KMS-11 (cell line): ENCODE measurements around the gene HK3.

Experiments used
- H2AFZ ChIP-seq: fragments of 200-600 bp; sonication (generic); 2 replicates; pipeline ENCODE4 v1.6.1; 2016; ENCODE audit warnings: antibody characterized with exemption, mixed run types, low read depth
- H3K27ac ChIP-seq: fragments of 200-600 bp; sonication (generic); 2 replicates; pipeline ENCODE4 v1.6.1; 2016; ENCODE audit warnings: mild to moderate bottlenecking, mixed run types
- H3K27me3 ChIP-seq: fragments of 200-600 bp; sonication (generic); 2 replicates; pipeline ENCODE4 v1.6.1; 2017; ENCODE audit warnings: mild to moderate bottlenecking, low read depth, mixed run types, moderate library complexity; ENCODE audit not compliant: insufficient read depth
- H3K36me3 ChIP-seq: fragments of 200-600 bp; sonication (generic); 2 replicates; pipeline ENCODE4 v1.6.1; 2017; ENCODE audit warnings: mild to moderate bottlenecking, mixed run types; ENCODE audit not compliant: insufficient read depth
- H3K4me1 ChIP-seq: fragments of 200-600 bp; sonication (generic); 2 replicates; pipeline ENCODE4 v1.6.1; 2016; ENCODE audit warnings: mild to moderate bottlenecking, low read depth, mixed run types; ENCODE audit not compliant: poor library complexity, severe bottlenecking
- H3K4me2 ChIP-seq: fragments of 200-600 bp; sonication (generic); 2 replicates; pipeline ENCODE4 v1.7.0; 2016; ENCODE audit warnings: mild to moderate bottlenecking, mixed run types
- H3K4me3 ChIP-seq: fragments of 200-600 bp; sonication (generic); IDR thresholded peaks from 2 replicates; pipeline ENCODE4 v1.6.1; 2017; ENCODE audit warnings: low read depth, low read length, mixed read lengths; ENCODE audit not compliant: insufficient read depth
- H3K79me2 ChIP-seq: fragments of 200-600 bp; sonication (generic); 2 replicates; pipeline ENCODE4 v1.6.1; 2016; ENCODE audit warnings: low read depth, mixed run types; ENCODE audit not compliant: insufficient read depth
- H3K9ac ChIP-seq: fragments of 200-600 bp; sonication (generic); 2 replicates; pipeline ENCODE4 v1.6.1; 2016; ENCODE audit warnings: mild to moderate bottlenecking, mixed run types
- H4K20me1 ChIP-seq: fragments of 200-600 bp; sonication (generic); 2 replicates; pipeline ENCODE4 v1.6.1; 2016; ENCODE audit warnings: mild to moderate bottlenecking, mixed run types; ENCODE audit not compliant: insufficient read depth
- CTCF ChIP-seq: fragments of 200-600 bp; sonication (generic); conservative IDR thresholded peaks from 2 replicates; pipeline ENCODE4 v1.6.1; 2017; ENCODE audit warnings: low read depth, mild to moderate bottlenecking, antibody characterized with exemption, low read length, moderate library complexity, mixed read lengths

HK3 gene

GRCh38 chr5:176894298-176894697 is 4.8 kb downstream of the HK3 start:
- H4K20me1 ChIP-seq, result no peaks in the 10 kb centered on the region
- H3K4me2 ChIP-seq, result no peak overlapping the region
- H2AFZ ChIP-seq, result no peak overlapping the region
- no peak overlapping the region for H3K9ac ChIP-seq
- no peaks in the 10 kb centered on the region for H3K79me2 ChIP-seq
- no peaks in the 10 kb centered on the region for H3K4me1 ChIP-seq
- TF ChIP-seq CTCF, result no peak
- no peaks in the 10 kb centered on the region for H3K27me3 ChIP-seq
- no peak overlapping the region for H3K27ac ChIP-seq
- H3K36me3 ChIP-seq, result no peaks in the 10 kb centered on the region
- no peak overlapping the region for H3K4me3 ChIP-seq

- H4K20me1 ChIP-seq, result no peaks in the 10 kb centered on the region
- no peaks in the 10 kb centered on the region for H3K36me3 ChIP-seq
- no peaks in the 10 kb centered on the region for H3K27me3 ChIP-seq
- no peaks in the 10 kb centered on the region for H3K79me2 ChIP-seq
- no peaks in the 10 kb centered on the region for H3K4me1 ChIP-seq
- no peak overlapping the region for H3K27ac ChIP-seq
- no peak for TF ChIP-seq CTCF
- no peak overlapping the region for H2AFZ ChIP-seq
- H3K9ac ChIP-seq, result no peak overlapping the region
- no peak overlapping the region for H3K4me2 ChIP-seq
- no peak overlapping the region for H3K4me3 ChIP-seq
These were observed 6.5 kb downstream of the HK3 start for GRCh38 chr5:176892663-176893062.

- H3K9ac ChIP-seq, result no peak overlapping the region
- H3K4me1 ChIP-seq, result no peaks in the 10 kb centered on the region
- no peak overlapping the region for H2AFZ ChIP-seq
- TF ChIP-seq CTCF, result no peak
- no peaks in the 10 kb centered on the region for H3K36me3 ChIP-seq
- H3K79me2 ChIP-seq, result no peaks in the 10 kb centered on the region
- H3K27ac ChIP-seq, result no peak overlapping the region
- H3K4me3 ChIP-seq, result no peak overlapping the region
- no peaks in the 10 kb centered on the region for H4K20me1 ChIP-seq
- no peaks in the 10 kb centered on the region for H3K27me3 ChIP-seq
- H3K4me2 ChIP-seq, result no peak overlapping the region
These were observed 7.7 kb downstream of the HK3 start for GRCh38 chr5:176891331-176891958.

GRCh38 chr5:176890455-176891330 is 8.5 kb downstream of the HK3 start:
- no peak overlapping the region for H3K4me2 ChIP-seq
- H2AFZ ChIP-seq, result no peak overlapping the region
- no peak overlapping the region for H3K9ac ChIP-seq
- H3K36me3 ChIP-seq, result no peaks in the 10 kb centered on the region
- no peaks in the 10 kb centered on the region for H3K79me2 ChIP-seq
- peaks cover 5% of the 10 kb centered on the region; the same call in 1 of the 2 replicates for H3K27me3 ChIP-seq
- no peak overlapping the region for H3K4me3 ChIP-seq
- H4K20me1 ChIP-seq, result no peaks in the 10 kb centered on the region
- no peak for TF ChIP-seq CTCF
- H3K27ac ChIP-seq, result no peak overlapping the region
- no peaks in the 10 kb centered on the region for H3K4me1 ChIP-seq
